ENCODE measurements around the gene KIF9. TPM values are rescaled to one million over a fixed set of nuclear protein-coding genes. Genes with fewer than 3 reads are reported as not detected.

Gene KIF9
- total RNA-seq, 1 experiment from 2014 or later, result 5.8 TPM

- no peak for ATAC-seq
- Mint-ChIP-seq H3K27ac (no peak overlapping the region), H3K36me3 (no peaks in the 10 kb centered on the region), H3K27me3 (ENCODE audit: low read depth) (no peaks in the 10 kb centered on the region), H3K9me3 (no peaks in the 10 kb centered on the region), H3K4me1 (no peaks in the 10 kb centered on the region), H3K4me3 (no peak overlapping the region)
- ChIA-PET CTCF (interaction anchor here (0.7 to 0.8 kb wide), 3 partner anchors 11 to 101 kb away, joined by 3 read pairs; no protein-coding TSS in a partner anchor), POLR2A (no interaction called here)
- no peak for DNase-seq (ENCODE audit: low spot score)
- no peak for TF ChIP-seq HMGXB4 (CRISPR knock-in tag; IDR thresholded peaks at IDR 0.05)
- no peak for TF ChIP-seq ZNF532 (CRISPR knock-in tag; IDR thresholded peaks at IDR 0.05; ENCODE audit: borderline replicate concordance)
- no peak for TF ChIP-seq NFYB (CRISPR knock-in tag; conservative IDR thresholded peaks at IDR 0.05; ENCODE audit: low read depth)
These were observed 12.1 kb downstream of the KIF9 start for GRCh38 chr3:47270526-47270925.

- Mint-ChIP-seq H3K36me3 (no peaks in the 10 kb centered on the region), H3K9me3 (no peaks in the 10 kb centered on the region), H3K27ac (no peak overlapping the region), H3K4me3 (no peak overlapping the region), H3K4me1 (no peaks in the 10 kb centered on the region), H3K27me3 (ENCODE audit: low read depth) (no peaks in the 10 kb centered on the region)
- DNase-seq (ENCODE audit: low spot score) (no peak), ATAC-seq (no peak)
- POLR2A ChIA-PET, result no interaction called here
- TF ChIP-seq NR2C2 (CRISPR knock-in tag; IDR thresholded peaks at IDR 0.05) (no peak), EMX1 (CRISPR knock-in tag; IDR thresholded peaks at IDR 0.05) (no peak), ZNF219 (CRISPR knock-in tag; IDR thresholded peaks at IDR 0.05; ENCODE audit: borderline replicate concordance) (no peak), SMAD4 (CRISPR knock-in tag; IDR thresholded peaks at IDR 0.05) (no peak), NFE2L1 (CRISPR knock-in tag; IDR thresholded peaks at IDR 0.05) (no peak), CBFB (CRISPR knock-in tag; IDR thresholded peaks at IDR 0.05; ENCODE audit: low read depth) (no peak), ZNF281 (CRISPR knock-in tag; IDR thresholded peaks at IDR 0.05) (no peak), ZNF138 (CRISPR knock-in tag; conservative IDR thresholded peaks at IDR 0.05) (no peak), SP1 (CRISPR knock-in tag; conservative IDR thresholded peaks at IDR 0.05) (no peak), IRF2 (CRISPR knock-in tag; IDR thresholded peaks at IDR 0.05; ENCODE audit: borderline replicate concordance, low read depth) (no peak), TEAD4 (CRISPR knock-in tag; IDR thresholded peaks at IDR 0.05) (no peak), TEAD1 (CRISPR knock-in tag; IDR thresholded peaks at IDR 0.05) (no peak), JAZF1 (CRISPR knock-in tag; IDR thresholded peaks at IDR 0.05) (no peak), AFF4 (CRISPR knock-in tag; IDR thresholded peaks at IDR 0.05; ENCODE audit: borderline replicate concordance) (no peak), NFATC4 (CRISPR knock-in tag; IDR thresholded peaks at IDR 0.05) (no peak), RELA (CRISPR knock-in tag; IDR thresholded peaks at IDR 0.05; ENCODE audit: borderline replicate concordance) (no peak), ZNF532 (CRISPR knock-in tag; IDR thresholded peaks at IDR 0.05; ENCODE audit: borderline replicate concordance) (no peak)
- CTCF ChIA-PET, result no interaction called here
These were observed 15.1 kb downstream of the KIF9 start for GRCh38 chr3:47267490-47267824.
